WTC11 (cell line): ENCODE data around the gene CPXM1.

Experiments
- ATF2 ChIP-seq: sonication (generic); formaldehyde crosslinking; IDR thresholded peaks from 2 replicates; pipeline ENCODE4 v1.8.1; 2022; ENCODE audit warnings: low read depth, missing genetic modification reagents, borderline replicate concordance
- CBFB ChIP-seq: sonication (generic); formaldehyde crosslinking; IDR thresholded peaks from 2 replicates; pipeline ENCODE4 v1.8.1; 2022; ENCODE audit warnings: mild to moderate bottlenecking, low read depth, missing genetic modification reagents
- CREB1 ChIP-seq: sonication (generic); formaldehyde crosslinking; IDR thresholded peaks from 2 replicates; pipeline ENCODE4 v1.8.0; 2023; ENCODE audit warnings: mild to moderate bottlenecking, missing genetic modification reagents
- CTCF ChIP-seq: fragments of 200-600 bp; IDR thresholded peaks from 2 replicates; pipeline ENCODE4 v1.8.0; 2022; ENCODE audit warnings: antibody characterized with exemption
- ELF4 ChIP-seq: sonication (generic); formaldehyde crosslinking; IDR thresholded peaks from 2 replicates; pipeline ENCODE4 v1.8.1; 2022; ENCODE audit warnings: low read depth, mild to moderate bottlenecking, moderate library complexity, missing genetic modification reagents
- SP1 ChIP-seq: sonication (generic); formaldehyde crosslinking; conservative IDR thresholded peaks from 2 replicates; pipeline ENCODE4 v1.8.1; 2022; ENCODE audit warnings: missing genetic modification reagents
- TF ChIP-seq, protein P1 (sequence below): sonication (generic); formaldehyde crosslinking; IDR thresholded peaks from 2 replicates; pipeline ENCODE4 v1.8.0; 2023; ENCODE audit warnings: missing genetic modification reagents, mild to moderate bottlenecking, borderline replicate concordance
- TF ChIP-seq, protein P2 (sequence below): sonication (generic); formaldehyde crosslinking; IDR thresholded peaks from 2 replicates; pipeline ENCODE4 v1.8.0; 2022; ENCODE audit warnings: mild to moderate bottlenecking, missing genetic modification reagents

GRCh38 chr20:2804852-2805688, 4.6 kb upstream of the CPXM1 start:
- TF ChIP-seq SP1 (CRISPR knock-in tag) (no peak), CREB1 (CRISPR knock-in tag) (no peak), CTCF (no peak), ELF4 (CRISPR knock-in tag) (no peak), CBFB (CRISPR knock-in tag) (no peak), ATF2 (CRISPR knock-in tag) (no peak)
- TF ChIP-seq, protein P1, sequence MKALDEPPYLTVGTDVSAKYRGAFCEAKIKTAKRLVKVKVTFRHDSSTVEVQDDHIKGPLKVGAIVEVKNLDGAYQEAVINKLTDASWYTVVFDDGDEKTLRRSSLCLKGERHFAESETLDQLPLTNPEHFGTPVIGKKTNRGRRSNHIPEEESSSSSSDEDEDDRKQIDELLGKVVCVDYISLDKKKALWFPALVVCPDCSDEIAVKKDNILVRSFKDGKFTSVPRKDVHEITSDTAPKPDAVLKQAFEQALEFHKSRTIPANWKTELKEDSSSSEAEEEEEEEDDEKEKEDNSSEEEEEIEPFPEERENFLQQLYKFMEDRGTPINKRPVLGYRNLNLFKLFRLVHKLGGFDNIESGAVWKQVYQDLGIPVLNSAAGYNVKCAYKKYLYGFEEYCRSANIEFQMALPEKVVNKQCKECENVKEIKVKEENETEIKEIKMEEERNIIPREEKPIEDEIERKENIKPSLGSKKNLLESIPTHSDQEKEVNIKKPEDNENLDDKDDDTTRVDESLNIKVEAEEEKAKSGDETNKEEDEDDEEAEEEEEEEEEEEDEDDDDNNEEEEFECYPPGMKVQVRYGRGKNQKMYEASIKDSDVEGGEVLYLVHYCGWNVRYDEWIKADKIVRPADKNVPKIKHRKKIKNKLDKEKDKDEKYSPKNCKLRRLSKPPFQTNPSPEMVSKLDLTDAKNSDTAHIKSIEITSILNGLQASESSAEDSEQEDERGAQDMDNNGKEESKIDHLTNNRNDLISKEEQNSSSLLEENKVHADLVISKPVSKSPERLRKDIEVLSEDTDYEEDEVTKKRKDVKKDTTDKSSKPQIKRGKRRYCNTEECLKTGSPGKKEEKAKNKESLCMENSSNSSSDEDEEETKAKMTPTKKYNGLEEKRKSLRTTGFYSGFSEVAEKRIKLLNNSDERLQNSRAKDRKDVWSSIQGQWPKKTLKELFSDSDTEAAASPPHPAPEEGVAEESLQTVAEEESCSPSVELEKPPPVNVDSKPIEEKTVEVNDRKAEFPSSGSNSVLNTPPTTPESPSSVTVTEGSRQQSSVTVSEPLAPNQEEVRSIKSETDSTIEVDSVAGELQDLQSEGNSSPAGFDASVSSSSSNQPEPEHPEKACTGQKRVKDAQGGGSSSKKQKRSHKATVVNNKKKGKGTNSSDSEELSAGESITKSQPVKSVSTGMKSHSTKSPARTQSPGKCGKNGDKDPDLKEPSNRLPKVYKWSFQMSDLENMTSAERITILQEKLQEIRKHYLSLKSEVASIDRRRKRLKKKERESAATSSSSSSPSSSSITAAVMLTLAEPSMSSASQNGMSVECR (CRISPR knock-in tag) = no peak
- TF ChIP-seq, protein P2, sequence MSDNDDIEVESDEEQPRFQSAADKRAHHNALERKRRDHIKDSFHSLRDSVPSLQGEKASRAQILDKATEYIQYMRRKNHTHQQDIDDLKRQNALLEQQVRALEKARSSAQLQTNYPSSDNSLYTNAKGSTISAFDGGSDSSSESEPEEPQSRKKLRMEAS (CRISPR knock-in tag) = 0 out of 2 replicates have a peak, but pooled peaks have one; percentile 36
